Neuronal stem cell (in vitro differentiated cells): ENCODE measurements around the gene S100A4.

ENCODE experiments used
- DNase-seq: peaks from one replicate; pipeline ENCODE4 v3.0.0-alpha.2; 2013; ENCODE audit warnings: low spot score
- H2AFZ ChIP-seq: one replicate; pipeline ENCODE4 v1.6.1; 2013; ENCODE audit warnings: mild to moderate bottlenecking, low read length, inconsistent platforms
- H2AK5ac ChIP-seq: 2 replicates; pipeline ENCODE4 v1.6.1; 2013; ENCODE audit warnings: low read depth, mild to moderate bottlenecking, inconsistent platforms, low read length, moderate library complexity, mixed read lengths
- H2BK120ac ChIP-seq: 2 replicates; pipeline ENCODE4 v1.6.1; 2013; ENCODE audit warnings: low read depth, mild to moderate bottlenecking, inconsistent platforms, low read length, moderate library complexity, mixed read lengths
- H2BK12ac ChIP-seq: one replicate; pipeline ENCODE4 v1.6.1; 2013; ENCODE audit warnings: low read length, inconsistent platforms
- H2BK15ac ChIP-seq: 2 replicates; pipeline ENCODE4 v1.6.1; 2013; ENCODE audit warnings: mild to moderate bottlenecking, low read length, inconsistent platforms, mixed read lengths
- H2BK5ac ChIP-seq: one replicate; pipeline ENCODE4 v1.6.1; 2013; ENCODE audit warnings: inconsistent platforms, mild to moderate bottlenecking, low read length, moderate library complexity
- H3K14ac ChIP-seq: one replicate; pipeline ENCODE4 v1.6.1; 2013; ENCODE audit warnings: low read length, inconsistent platforms
- H3K18ac ChIP-seq: 2 replicates; pipeline ENCODE4 v1.6.1; 2013; ENCODE audit warnings: low read length, inconsistent platforms
- H3K23ac ChIP-seq: 2 replicates; pipeline ENCODE4 v1.6.1; 2013; ENCODE audit warnings: low read depth, mild to moderate bottlenecking, mixed read lengths, low read length, inconsistent platforms; ENCODE audit not compliant: poor library complexity
- H3K27ac ChIP-seq: replicated peaks from 3 replicates; pipeline ENCODE4 v1.5.1; 2013; ENCODE audit warnings: low read length, inconsistent platforms
- H3K27me3 ChIP-seq, 3 experiments: 2 replicates each; pipeline ENCODE4 v1.6.1; 2013; ENCODE audit warnings: low read length in 3 of 3, mild to moderate bottlenecking in 2 of 3, inconsistent platforms in 1 of 3, low read depth in 1 of 3, mixed read lengths in 1 of 3, moderate library complexity in 1 of 3; ENCODE audit not compliant: control insufficient read depth in 3 of 3, insufficient read depth in 3 of 3
- H3K36me3 ChIP-seq, 2 donors: replicated peaks in 1 of 2; 2 replicates each; pipeline ENCODE4 v1.6.1; 2013; ENCODE audit warnings: low read length in 2 of 2; ENCODE audit not compliant: control insufficient read depth in 2 of 2, insufficient read depth in 2 of 2
- H3K4ac ChIP-seq: 2 replicates; pipeline ENCODE4 v1.6.1; 2013; ENCODE audit warnings: inconsistent platforms, mild to moderate bottlenecking, low read length, moderate library complexity
- H3K4me1 ChIP-seq, 2 donors: 1 replicate in 1 of 2; 2 replicates in 1 of 2; pipeline ENCODE4 v1.6.1; 2013; ENCODE audit warnings: low read length in 2 of 2, low read depth in 1 of 2; ENCODE audit not compliant: control insufficient read depth in 2 of 2, insufficient read depth in 1 of 2
- H3K4me2 ChIP-seq: one replicate; pipeline ENCODE4 v1.6.1; 2013; ENCODE audit warnings: mild to moderate bottlenecking, low read length, inconsistent platforms; ENCODE audit not compliant: insufficient read depth, poor library complexity, severe bottlenecking
- H3K4me3 ChIP-seq, 2 donors: 2 replicates each; pipeline ENCODE4 v1.5.1; 2013; ENCODE audit warnings: low read length in 2 of 2, mild to moderate bottlenecking in 2 of 2, inconsistent platforms in 1 of 2, moderate library complexity in 1 of 2
- H3K79me1 ChIP-seq: one replicate; pipeline ENCODE4 v1.6.1; 2013; ENCODE audit warnings: low read depth, mild to moderate bottlenecking, inconsistent platforms, low read length, moderate library complexity
- H3K9ac ChIP-seq: one replicate; pipeline ENCODE4 v1.6.1; 2013; ENCODE audit warnings: mild to moderate bottlenecking, low read depth, low read length, inconsistent platforms; ENCODE audit not compliant: poor library complexity
- H3K9me3 ChIP-seq, 2 donors: replicated peaks in 1 of 2; 2 replicates each; pipeline versions ENCODE3 to v1.6.1; 2013; ENCODE audit warnings: low read length in 2 of 2, mild to moderate bottlenecking in 2 of 2, inconsistent platforms in 1 of 2, low read depth in 1 of 2, mixed read lengths in 1 of 2, moderate library complexity in 1 of 2; ENCODE audit not compliant: control insufficient read depth in 2 of 2, insufficient read depth in 1 of 2
- H4K8ac ChIP-seq: one replicate; pipeline ENCODE4 v1.6.1; 2013; ENCODE audit warnings: low read depth, mild to moderate bottlenecking, inconsistent platforms, low read length, moderate library complexity
- H4K91ac ChIP-seq: one replicate; pipeline ENCODE4 v1.6.1; 2013; ENCODE audit warnings: low read length, low read depth, mild to moderate bottlenecking, inconsistent platforms; ENCODE audit not compliant: poor library complexity
- WGBS, 2 donors: extraction: QIAGEN DNeasy Blood & Tissue Kit; methylation state at CpG; one replicate each; pipeline ENCODE4 v1.1.7; 2013; ENCODE audit warnings: missing lambda C conversion rate in 2 of 2, mixed read lengths in 1 of 2; ENCODE audit not compliant: insufficient read length in 2 of 2, insufficient replicate concordance in 1 of 2; ENCODE audit errors: extremely low coverage in 2 of 2; 5-methylcytosine and 5-hydroxymethylcytosine counted together

The S100A4 gene

GRCh38 chr1:153573351-153573750 is 27.7 kb upstream of the S100A4 start:
- Histone ChIP-seq H4K91ac (no peak overlapping the region), H3K23ac (no peak overlapping the region), H2AFZ (no peak overlapping the region), H2BK5ac (no peak overlapping the region), H3K79me1 (no peaks in the 10 kb centered on the region), H3K4me1 (peaks cover 2 to 7% of the 10 kb centered on the region in 2 donors), H2BK120ac (no peak overlapping the region), H3K9me3 (no peaks in the 10 kb centered on the region), H4K8ac (no peak overlapping the region), H3K9ac (no peak overlapping the region), H2BK12ac (no peak overlapping the region), H3K18ac (no peak overlapping the region), H3K4ac (no peak overlapping the region), H3K4me2 (no peak overlapping the region), H3K36me3 (no peaks in the 10 kb centered on the region), H3K27ac (no peak overlapping the region), H2BK15ac (no peak overlapping the region), H3K27me3 (no peaks in the 10 kb centered on the region), H2AK5ac (no peak overlapping the region), H3K4me3 (no peak overlapping the region), H3K14ac (no peak overlapping the region)
- no CpG with 5 or more reads among the region's 3 CpGs for WGBS, 2 donors
- no peak for DNase-seq

GRCh38 chr1:153572569-153573015 is 27.0 kb upstream of the S100A4 start:
- no peak overlapping the region for H3K4me3 ChIP-seq
- H2BK120ac ChIP-seq, result no peak overlapping the region
- no peaks in the 10 kb centered on the region for H3K9me3 ChIP-seq
- H3K9ac ChIP-seq, result no peak overlapping the region
- DNase-seq, result no peak
- H3K4me2 ChIP-seq, result no peak overlapping the region
- H2AFZ ChIP-seq, result peak overlapping the region; percentile 45
- H3K4ac ChIP-seq, result no peak overlapping the region
- WGBS, 2 donors, result no CpG with 5 or more reads among the region's 3 CpGs
- H3K14ac ChIP-seq, result no peak overlapping the region
- no peak overlapping the region for H2BK5ac ChIP-seq
- H4K91ac ChIP-seq, result no peak overlapping the region
- H2BK15ac ChIP-seq, result no peak overlapping the region
- H3K27me3 ChIP-seq, result no peaks in the 10 kb centered on the region
- H3K4me1 ChIP-seq, result peaks cover 8 to 9% of the 10 kb centered on the region in 2 donors
- no peak overlapping the region for H3K23ac ChIP-seq
- H3K27ac ChIP-seq, result no peak overlapping the region
- no peak overlapping the region for H2BK12ac ChIP-seq
- H3K36me3 ChIP-seq, result no peaks in the 10 kb centered on the region
- H3K18ac ChIP-seq, result no peak overlapping the region
- H2AK5ac ChIP-seq, result no peak overlapping the region
- no peak overlapping the region for H4K8ac ChIP-seq
- no peaks in the 10 kb centered on the region for H3K79me1 ChIP-seq

- H4K8ac ChIP-seq, result no peak overlapping the region
- H3K79me1 ChIP-seq, result no peaks in the 10 kb centered on the region
- no peak overlapping the region for H3K4ac ChIP-seq
- H3K14ac ChIP-seq, result peak overlapping the region; percentile 2
- peaks cover 14 to 16% of the 10 kb centered on the region in 2 donors for H3K4me1 ChIP-seq
- no peak overlapping the region for H3K18ac ChIP-seq
- no peak overlapping the region for H3K23ac ChIP-seq
- H2BK5ac ChIP-seq, result no peak overlapping the region
- no peak overlapping the region for H3K4me3 ChIP-seq
- DNase-seq, result no peak
- H3K27me3 ChIP-seq, result no peaks in the 10 kb centered on the region
- H3K9me3 ChIP-seq, result no peaks in the 10 kb centered on the region
- no peaks in the 10 kb centered on the region for H3K36me3 ChIP-seq
- no peak overlapping the region for H2BK12ac ChIP-seq
- no peak overlapping the region for H4K91ac ChIP-seq
- no peak overlapping the region for H3K4me2 ChIP-seq
- no peak overlapping the region for H3K9ac ChIP-seq
- H2BK120ac ChIP-seq, result peak overlapping the region; percentile 2
- H3K27ac ChIP-seq, result no peak overlapping the region
- WGBS, 2 donors, result no CpG with 5 or more reads among the region's 7 CpGs
- H2AK5ac ChIP-seq, result no peak overlapping the region
- H2AFZ ChIP-seq, result peak overlapping the region; percentile 62
- H2BK15ac ChIP-seq, result no peak overlapping the region
These were observed 26.1 kb upstream of the S100A4 start for GRCh38 chr1:153571706-153572105.

GRCh38 chr1:153570874-153571273 is 25.3 kb upstream of the S100A4 start:
- H3K4me2 ChIP-seq, result no peak overlapping the region
- H3K36me3 ChIP-seq, result no peaks in the 10 kb centered on the region
- H3K9me3 ChIP-seq, result no peaks in the 10 kb centered on the region
- H3K4me3 ChIP-seq, result no peak overlapping the region
- H2BK5ac ChIP-seq, result no peak overlapping the region
- no peak for DNase-seq
- H3K9ac ChIP-seq, result peak overlapping the region; percentile 61
- no peak overlapping the region for H3K23ac ChIP-seq
- no peak overlapping the region for H4K91ac ChIP-seq
- no peak overlapping the region for H2BK12ac ChIP-seq
- H3K79me1 ChIP-seq, result no peaks in the 10 kb centered on the region
- H2BK15ac ChIP-seq, result no peak overlapping the region
- H2BK120ac ChIP-seq, result no peak overlapping the region
- no peak overlapping the region for H4K8ac ChIP-seq
- H3K4ac ChIP-seq, result no peak overlapping the region
- WGBS, 2 donors, result no CpG with 5 or more reads among the region's 5 CpGs
- H2AK5ac ChIP-seq, result no peak overlapping the region
- no peak overlapping the region for H3K18ac ChIP-seq
- H3K27me3 ChIP-seq, result no peaks in the 10 kb centered on the region
- H3K4me1 ChIP-seq, result peaks cover 19 to 24% of the 10 kb centered on the region in 2 donors
- no peak overlapping the region for H3K27ac ChIP-seq
- H3K14ac ChIP-seq, result no peak overlapping the region
- H2AFZ ChIP-seq, result no peak overlapping the region
